ENCODE data around the gene DCN.

The DCN gene

DNA sequence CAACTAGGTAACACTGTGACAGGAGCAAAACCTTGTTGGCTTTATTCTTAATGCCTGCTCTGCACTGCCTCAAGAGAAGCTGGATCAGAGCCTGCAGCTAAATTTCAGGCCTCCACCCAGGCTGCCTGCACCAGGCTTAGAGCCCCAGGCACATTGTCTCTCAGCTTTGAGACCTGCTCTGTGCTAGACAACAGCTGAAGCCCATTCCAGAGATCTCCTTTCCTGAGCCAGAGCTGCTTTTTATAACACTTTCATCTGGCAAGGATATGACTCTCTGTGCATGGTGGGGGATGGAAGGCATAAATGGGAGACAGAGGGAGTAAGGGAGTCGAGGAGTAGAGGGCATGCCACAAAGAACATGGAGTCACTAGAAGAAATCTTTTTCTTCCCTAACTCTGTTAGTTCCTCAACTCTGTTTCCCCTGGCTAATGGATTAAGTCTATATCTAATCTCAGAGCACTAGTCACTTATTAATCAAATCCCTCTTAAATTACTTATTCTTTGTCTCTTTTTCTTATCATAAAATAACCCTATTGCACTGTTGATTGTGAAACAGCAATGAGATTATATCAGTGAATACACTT, 44.2 kb downstream of the DCN start:
- TF ChIP-seq, protein P1, sequence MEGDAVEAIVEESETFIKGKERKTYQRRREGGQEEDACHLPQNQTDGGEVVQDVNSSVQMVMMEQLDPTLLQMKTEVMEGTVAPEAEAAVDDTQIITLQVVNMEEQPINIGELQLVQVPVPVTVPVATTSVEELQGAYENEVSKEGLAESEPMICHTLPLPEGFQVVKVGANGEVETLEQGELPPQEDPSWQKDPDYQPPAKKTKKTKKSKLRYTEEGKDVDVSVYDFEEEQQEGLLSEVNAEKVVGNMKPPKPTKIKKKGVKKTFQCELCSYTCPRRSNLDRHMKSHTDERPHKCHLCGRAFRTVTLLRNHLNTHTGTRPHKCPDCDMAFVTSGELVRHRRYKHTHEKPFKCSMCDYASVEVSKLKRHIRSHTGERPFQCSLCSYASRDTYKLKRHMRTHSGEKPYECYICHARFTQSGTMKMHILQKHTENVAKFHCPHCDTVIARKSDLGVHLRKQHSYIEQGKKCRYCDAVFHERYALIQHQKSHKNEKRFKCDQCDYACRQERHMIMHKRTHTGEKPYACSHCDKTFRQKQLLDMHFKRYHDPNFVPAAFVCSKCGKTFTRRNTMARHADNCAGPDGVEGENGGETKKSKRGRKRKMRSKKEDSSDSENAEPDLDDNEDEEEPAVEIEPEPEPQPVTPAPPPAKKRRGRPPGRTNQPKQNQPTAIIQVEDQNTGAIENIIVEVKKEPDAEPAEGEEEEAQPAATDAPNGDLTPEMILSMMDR (IDR thresholded peaks at IDR 0.05): no peak

DNA sequence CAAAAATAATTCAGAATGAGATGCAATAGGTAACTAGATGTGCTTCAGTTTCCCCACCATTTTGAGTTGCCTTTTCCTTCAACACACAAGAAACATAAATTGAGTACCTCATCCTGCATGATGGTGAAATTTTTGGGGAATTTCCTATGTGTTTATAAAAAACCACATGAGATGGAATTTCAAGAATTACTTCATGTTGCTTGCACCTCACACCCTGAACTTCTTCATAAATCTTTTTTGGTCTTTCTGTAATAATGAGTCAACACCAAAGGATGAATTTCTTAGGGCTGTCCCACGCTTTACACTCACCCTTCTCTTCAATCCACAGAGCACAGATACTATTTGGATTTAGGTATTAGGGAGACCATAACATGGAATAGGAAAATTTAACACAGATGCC, 48.7 kb downstream of the DCN start:
- TF ChIP-seq, protein P1 (IDR thresholded peaks at IDR 0.05): no peak

GRCh38 chr12:91129662-91130362, 52.8 kb downstream of the DCN start:
- TF ChIP-seq, protein P1 (IDR thresholded peaks at IDR 0.05): no peak

DNA sequence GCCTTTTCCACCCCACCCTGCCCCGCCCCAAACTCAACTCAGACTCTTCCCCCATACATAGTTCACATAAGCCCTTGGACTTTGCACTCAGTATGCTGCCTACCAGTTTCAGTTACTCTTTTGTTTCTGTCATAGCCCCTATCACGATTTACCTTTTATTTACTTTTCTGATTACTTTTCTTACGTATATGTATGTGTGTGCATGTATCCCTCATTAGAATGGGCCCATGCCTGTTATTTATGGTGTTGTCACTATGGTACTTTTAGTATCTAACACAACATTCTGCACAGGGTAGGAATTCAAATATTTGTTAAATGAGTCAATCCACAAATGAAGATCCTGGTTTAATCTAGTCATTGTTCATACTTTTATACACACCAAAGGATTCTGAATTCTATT, 54.9 kb downstream of the DCN start:
- TF ChIP-seq, protein P1 (IDR thresholded peaks at IDR 0.05): no peak

- TF ChIP-seq, protein P1 (IDR thresholded peaks at IDR 0.05): no peak
Measured at GRCh38 chr12:91127306-91127705, 55.3 kb downstream of the DCN start.

- TF ChIP-seq, protein P1 (IDR thresholded peaks at IDR 0.05): no peak
Measured at GRCh38 chr12:91126516-91126915, 56.1 kb downstream of the DCN start.

GRCh38 chr12:91123236-91123916, 59.2 kb downstream of the DCN start:
- TF ChIP-seq, protein P1 (IDR thresholded peaks at IDR 0.05): no peak

All from LNCAP (cell line).